Neutrophil (primary cell): ENCODE data around the gene NAA60.

ENCODE experiments used
- H3K27ac ChIP-seq: fragments of 200-600 bp; sonication (generic); 2 replicates; pipeline ENCODE4 v1.5.1; 2016; ENCODE audit warnings: mild to moderate bottlenecking, moderate library complexity
- H3K27me3 ChIP-seq: fragments of 200-600 bp; sonication (generic); 2 replicates; pipeline ENCODE4 v1.6.0; 2016; ENCODE audit warnings: mild to moderate bottlenecking
- H3K36me3 ChIP-seq: fragments of 200-600 bp; sonication (generic); 2 replicates; pipeline ENCODE4 v1.5.1; 2017
- H3K4me1 ChIP-seq, 2 experiments: fragments of 200-600 bp in 1 of 2; sonication (generic) in 1 of 2; 1 replicate in 1 of 2; 2 replicates in 1 of 2; pipeline versions ENCODE4 v1.5.1 to v1.6.1; 2013 to 2016; ENCODE audit warnings: low read depth in 1 of 2, low read length in 1 of 2, mild to moderate bottlenecking in 1 of 2, moderate library complexity in 1 of 2; ENCODE audit not compliant: control insufficient read depth in 1 of 2, insufficient read depth in 1 of 2
- H3K4me3 ChIP-seq, 2 experiments: fragments of 200-600 bp in 1 of 2; sonication (generic) in 1 of 2; 1 replicate in 1 of 2; 2 replicates in 1 of 2; pipeline ENCODE4 v1.5.1; 2013 to 2016; ENCODE audit warnings: low read depth in 1 of 2, low read length in 1 of 2, mild to moderate bottlenecking in 1 of 2, moderate library complexity in 1 of 2
- H3K9me3 ChIP-seq: fragments of 200-600 bp; sonication (generic); 2 replicates; pipeline ENCODE4 v1.5.1; 2016
- TF ChIP-seq, protein P1 (sequence below): fragments of 200-600 bp; sonication (generic); IDR thresholded peaks from 2 replicates; pipeline ENCODE4 v1.5.1; 2016; ENCODE audit warnings: antibody characterized with exemption

Gene NAA60

DNA sequence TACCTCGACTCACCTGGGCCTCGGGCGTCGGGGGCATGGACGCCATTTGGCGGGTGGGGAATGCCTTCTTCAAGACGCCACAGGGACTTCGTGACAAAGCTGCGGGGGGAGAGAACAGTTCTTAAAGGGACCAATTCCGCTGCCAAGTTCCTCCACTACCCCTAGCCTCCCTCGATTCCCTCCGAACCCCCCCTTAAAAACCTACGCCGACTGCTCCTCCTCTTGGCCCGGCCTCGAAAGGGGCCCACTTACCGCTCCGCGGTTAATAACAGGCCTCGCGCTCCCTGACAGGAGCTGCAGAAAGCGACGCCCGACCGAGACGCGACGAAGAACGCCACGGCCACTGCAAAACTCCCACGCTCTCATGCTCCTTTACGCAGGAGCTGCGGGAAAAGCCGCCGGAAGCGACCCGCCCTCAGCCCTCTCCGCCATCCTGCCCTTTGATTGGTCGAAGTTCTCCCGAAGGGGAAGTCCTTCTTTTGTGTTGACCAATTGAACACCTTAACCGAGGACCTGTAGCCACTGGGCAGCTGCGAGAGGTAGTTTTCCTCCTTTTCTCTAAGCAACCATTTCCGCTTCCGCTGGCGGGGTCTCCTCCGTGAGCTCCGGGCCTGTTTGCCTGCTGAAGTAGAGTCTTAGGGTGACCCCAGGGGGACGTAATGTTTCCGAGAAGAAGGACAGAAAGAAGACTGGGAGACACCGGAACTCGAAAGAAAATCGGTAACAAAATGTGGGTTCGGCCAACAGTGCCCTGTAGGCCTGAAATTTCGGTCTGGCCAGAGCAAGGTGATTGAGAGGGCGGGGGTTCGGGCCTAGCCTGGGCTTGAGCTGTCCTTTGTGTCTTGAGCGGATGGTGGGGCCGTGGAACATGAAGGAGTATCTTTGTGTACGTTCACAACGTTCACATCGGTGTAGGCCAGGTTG lies at the start of gene NAA60, which contains the start of gene ZNF597:
NAA60 (plus strand) TSS at position 573 of the 924 bp plus-strand sequence. CDS start 32,548 bp downstream, outside the sequence.
ZNF597 (minus strand) TSS at position 397 of the 924 bp plus-strand sequence; CDS start at position 46, 351 bp downstream.
- no peaks in the 10 kb centered on the region for H3K9me3 ChIP-seq
- peaks cover 4% of the 10 kb centered on the region for H3K36me3 ChIP-seq
- no peaks in the 10 kb centered on the region for H3K27me3 ChIP-seq
- peak within 1 kb of the TSS; percentile 83 for H3K27ac ChIP-seq
- H3K4me1 ChIP-seq = peaks cover 14 to 16% of the 10 kb centered on the region in 2 experiments
- TF ChIP-seq, protein P1, sequence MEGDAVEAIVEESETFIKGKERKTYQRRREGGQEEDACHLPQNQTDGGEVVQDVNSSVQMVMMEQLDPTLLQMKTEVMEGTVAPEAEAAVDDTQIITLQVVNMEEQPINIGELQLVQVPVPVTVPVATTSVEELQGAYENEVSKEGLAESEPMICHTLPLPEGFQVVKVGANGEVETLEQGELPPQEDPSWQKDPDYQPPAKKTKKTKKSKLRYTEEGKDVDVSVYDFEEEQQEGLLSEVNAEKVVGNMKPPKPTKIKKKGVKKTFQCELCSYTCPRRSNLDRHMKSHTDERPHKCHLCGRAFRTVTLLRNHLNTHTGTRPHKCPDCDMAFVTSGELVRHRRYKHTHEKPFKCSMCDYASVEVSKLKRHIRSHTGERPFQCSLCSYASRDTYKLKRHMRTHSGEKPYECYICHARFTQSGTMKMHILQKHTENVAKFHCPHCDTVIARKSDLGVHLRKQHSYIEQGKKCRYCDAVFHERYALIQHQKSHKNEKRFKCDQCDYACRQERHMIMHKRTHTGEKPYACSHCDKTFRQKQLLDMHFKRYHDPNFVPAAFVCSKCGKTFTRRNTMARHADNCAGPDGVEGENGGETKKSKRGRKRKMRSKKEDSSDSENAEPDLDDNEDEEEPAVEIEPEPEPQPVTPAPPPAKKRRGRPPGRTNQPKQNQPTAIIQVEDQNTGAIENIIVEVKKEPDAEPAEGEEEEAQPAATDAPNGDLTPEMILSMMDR = no peak
- peak within 1 kb of the TSS; percentile 67 to 71 for H3K4me3 ChIP-seq

DNA sequence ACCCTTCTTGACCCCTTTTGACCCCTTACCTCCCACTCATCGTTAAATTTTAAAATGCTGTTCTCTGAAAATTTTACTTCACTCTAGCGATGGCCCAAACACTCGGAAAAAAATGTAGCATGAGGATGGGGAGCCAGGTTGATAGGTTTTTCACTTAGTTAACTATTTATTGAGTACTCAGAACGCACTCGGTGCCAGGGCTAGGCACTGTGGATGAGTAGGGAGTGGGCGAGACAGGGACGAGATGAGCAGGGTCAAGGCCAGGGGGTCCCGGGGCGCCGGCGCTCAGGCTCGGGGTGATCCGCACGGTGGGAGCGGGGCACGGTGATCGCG lies 43.1 kb upstream of the NAA60 start:
- Histone ChIP-seq H3K36me3 (peaks cover 30% of the 10 kb centered on the region), H3K9me3 (peaks cover 4% of the 10 kb centered on the region), H3K27ac (peak overlapping the region; percentile 85), H3K4me1 (peaks cover 17 to 22% of the 10 kb centered on the region in 2 experiments), H3K27me3 (no peaks in the 10 kb centered on the region), H3K4me3 (peak overlapping the region; percentile 83)
- TF ChIP-seq, protein P1 = no peak

DNA sequence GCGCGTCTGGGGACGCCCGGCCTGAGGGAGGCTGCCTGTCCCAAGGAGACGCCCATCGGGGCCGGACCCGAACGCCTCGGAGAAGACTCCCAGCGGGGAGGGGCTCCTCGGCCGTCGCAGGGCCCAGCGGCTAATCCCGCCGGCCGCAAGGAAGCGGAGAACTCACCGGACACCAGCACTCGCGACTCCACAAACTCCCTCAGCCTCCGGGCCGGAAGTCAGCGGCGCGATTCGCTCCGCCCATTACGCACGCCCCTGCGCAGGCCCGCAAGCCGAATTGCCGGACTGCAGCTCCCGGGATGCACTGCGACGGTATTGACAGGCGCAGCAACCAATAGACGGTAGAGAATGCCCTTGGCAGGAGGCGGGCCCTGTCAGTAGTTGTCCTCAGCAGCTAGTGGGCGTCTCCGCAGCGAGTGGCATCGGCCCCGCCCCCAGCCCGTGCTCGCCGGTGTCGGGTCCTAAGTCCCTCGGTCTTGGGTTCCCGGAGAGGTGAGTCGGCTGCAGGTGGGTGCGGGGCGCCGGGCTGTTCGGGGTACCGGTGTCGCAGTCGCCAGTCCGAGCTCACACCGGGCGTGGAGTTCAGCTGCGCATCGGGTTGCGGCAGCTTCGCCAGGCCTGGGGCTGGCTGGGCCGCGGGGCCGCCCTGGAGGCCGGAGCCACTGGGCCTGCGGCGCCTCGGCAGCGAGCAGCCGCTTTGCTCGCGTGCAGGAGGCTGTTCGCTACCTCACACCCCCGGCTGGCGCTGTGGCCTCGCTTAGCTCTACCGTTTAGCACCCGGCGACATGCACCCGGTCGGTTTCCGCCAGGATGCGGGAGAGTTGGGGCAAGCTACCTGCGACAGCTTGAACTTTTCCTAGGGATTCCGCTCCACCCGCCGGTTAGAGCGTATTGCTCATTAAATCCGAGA lies 42.4 kb upstream of the NAA60 start, which contains the start of the genes ZNF174 and ZSCAN32:
ZNF174 (plus strand) TSS at position 437 of the 910 bp plus-strand sequence. CDS start 790 bp downstream, outside the sequence.
ZSCAN32 (minus strand) TSS at position 226 of the 910 bp plus-strand sequence. CDS start 3,447 bp downstream, outside the sequence.
- Histone ChIP-seq H3K27ac (peak within 1 kb of the TSS; percentile 85), H3K27me3 (no peaks in the 10 kb centered on the region), H3K4me3 (peak within 1 kb of the TSS; percentile 83), H3K4me1 (peaks cover 17 to 22% of the 10 kb centered on the region in 2 experiments), H3K36me3 (peaks cover 32% of the 10 kb centered on the region), H3K9me3 (peaks cover 9% of the 10 kb centered on the region)
- TF ChIP-seq, protein P1 = peak; percentile 48

DNA sequence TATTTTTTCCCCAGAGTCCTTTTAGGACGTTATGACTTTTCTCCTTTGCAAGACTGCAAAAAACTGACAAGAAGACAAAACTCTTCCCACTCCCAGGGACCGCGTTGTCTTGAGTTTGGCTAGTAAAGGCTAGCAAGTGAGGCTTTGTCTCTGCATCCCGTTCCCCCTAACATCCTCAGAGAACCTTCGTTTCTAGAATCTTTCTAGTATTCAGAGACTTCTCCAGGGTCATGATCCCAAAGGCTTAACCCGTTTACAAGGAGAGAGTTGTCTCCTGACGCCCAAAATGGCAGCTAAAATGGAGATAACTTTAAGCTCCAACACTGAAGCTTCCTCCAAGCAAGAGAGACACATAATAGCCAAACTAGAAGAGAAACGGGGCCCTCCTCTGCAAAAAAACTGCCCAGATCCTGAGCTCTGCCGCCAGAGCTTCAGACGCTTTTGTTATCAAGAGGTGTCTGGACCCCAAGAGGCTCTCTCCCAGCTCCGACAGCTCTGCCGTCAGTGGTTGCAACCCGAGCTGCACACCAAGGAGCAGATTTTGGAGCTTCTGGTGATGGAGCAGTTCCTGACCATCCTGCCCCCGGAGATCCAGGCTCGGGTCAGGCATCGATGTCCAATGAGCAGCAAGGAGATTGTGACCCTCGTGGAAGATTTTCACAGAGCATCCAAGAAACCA lies 41.6 kb upstream of the NAA60 start:
- TF ChIP-seq, protein P1 = no peak
- H3K27me3 ChIP-seq = no peaks in the 10 kb centered on the region
- H3K36me3 ChIP-seq = peaks cover 37% of the 10 kb centered on the region
- H3K4me1 ChIP-seq = peaks cover 17 to 22% of the 10 kb centered on the region in 2 experiments
- H3K27ac ChIP-seq = peak overlapping the region; percentile 85
- H3K4me3 ChIP-seq = peak overlapping the region; percentile 83
- peaks cover 9% of the 10 kb centered on the region for H3K9me3 ChIP-seq
